ENCODE results near the gene RCSD1. TPM values are rescaled to one million over a fixed set of nuclear protein-coding genes. Genes with fewer than 3 reads are reported as not detected.

The RCSD1 gene
- total and polyA plus RNA-seq, 10 of the 15 experiments (the other 5 are each of a cell fraction or from before 2014, with no cell fraction given), result 11.4 to 78.3 (median 71.6) TPM

DNA sequence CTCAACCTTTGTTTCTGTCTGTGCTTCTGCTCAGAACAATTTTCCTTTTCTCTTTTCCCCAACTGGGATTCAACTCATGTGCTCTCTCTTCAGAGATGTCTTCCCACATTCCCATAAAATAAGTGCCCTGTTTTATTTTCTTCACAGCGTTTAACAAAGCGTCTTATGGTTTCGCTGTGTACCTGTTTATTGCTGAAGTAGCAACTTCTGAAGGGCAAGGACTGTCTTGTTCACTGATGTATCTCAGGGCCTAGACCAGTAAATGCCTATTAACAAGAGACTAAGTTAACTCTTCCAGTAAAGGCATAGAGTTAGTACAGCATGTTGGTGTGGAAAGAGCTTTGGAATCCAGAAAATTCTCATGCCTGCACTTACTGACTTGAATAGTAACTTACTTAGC lies 48.8 kb downstream of the RCSD1 start:
- H3K79me2 ChIP-seq (ENCODE audit: control insufficient read depth, insufficient read depth, low read length), result peaks cover 28% of the 10 kb centered on the region
- intact Hi-C loops (cut with micrococcal nuclease; ENCODE audit: unreplicated experiment) (no loop called here), in situ Hi-C loops (cut with MboI) (no loop called here)
- H3K9ac ChIP-seq (ENCODE audit: control insufficient read depth, insufficient read depth, low read length), result no peak overlapping the region
- no peak for TF ChIP-seq EGR1 (IDR thresholded peaks at IDR 0.05; ENCODE audit: borderline replicate concordance in 1 of 2, low read depth in 2 of 2, low read length in 2 of 2)
- 0 out of 2 replicates have a peak, but pooled peaks have one; percentile 6 for TF ChIP-seq HDGF (IDR thresholded peaks at IDR 0.05)
- ChIA-PET RAD21 (ENCODE audit: unreplicated experiment) (interaction anchor here (1.7 to 8.3 kb wide), 3 partner anchors 9 to 47 kb away, joined by 5 to 100 read pairs (median 10); partner anchors contain the start of gene RCSD1), CTCF (interaction anchor here (1.5 to 5.1 kb wide), 5 partner anchors 9 to 123 kb away, joined by 3 to 31 read pairs (median 12); no protein-coding TSS in a partner anchor), POLR2A (interaction anchor here (2.3 to 7.2 kb wide), 2 partner anchors 49 to 79 kb away, joined by 7 to 84 read pairs; partner anchors contain the start of gene RCSD1), SMC1A (ENCODE audit: uncharacterized antibody, unreplicated experiment) (interaction anchor here (2.2 to 10.3 kb wide), 5 partner anchors 9 to 77 kb away, joined by 13 to 170 read pairs (median 18); partner anchors contain the start of gene RCSD1)
- ATAC-seq (no peak), DNase-seq (ENCODE audit: low read depth, low spot score) (no peak), FAIRE-seq (no peak)
- no peaks in the 10 kb centered on the region for H3K9me3 ChIP-seq (replicated peaks; ENCODE audit: control insufficient read depth, insufficient read depth, low read length)
- H3K4me2 ChIP-seq (ENCODE audit: control insufficient read depth, insufficient read depth), result no peak overlapping the region
- 81% methylated on average over 3 of the region's 3 CpGs for WGBS (ENCODE audit: insufficient coverage, insufficient replicate concordance, low lambda C conversion rate, missing lambda C conversion rate)
- peak overlapping the region; percentile 93 for H3K27ac ChIP-seq (ENCODE audit: control insufficient read depth, insufficient read depth)
- no peak overlapping the region for H2AFZ ChIP-seq (ENCODE audit: control insufficient read depth, low read depth, low read length)
- no peak overlapping the region for H3K4me3 ChIP-seq
- no peaks in the 10 kb centered on the region for H3K27me3 ChIP-seq (replicated peaks in 1 of 2; ENCODE audit: control insufficient read depth in 2 of 2, insufficient read depth in 2 of 2, low read length in 1 of 2)
- no TSS peak for BruUV-seq (replicated peaks)
- H3K36me3 ChIP-seq (ENCODE audit: control insufficient read depth in 2 of 2, insufficient read depth in 2 of 2, low read length in 1 of 2), result peaks cover 0 to 11% of the 10 kb centered on the region in 2 experiments; a peak in 3 of 4 replicates
- peaks cover 70% of the 10 kb centered on the region for H3K4me1 ChIP-seq (ENCODE audit: control insufficient read depth, insufficient read depth, low read length)
- no peaks in the 10 kb centered on the region for H4K20me1 ChIP-seq (ENCODE audit: control insufficient read depth, insufficient read depth)

DNA sequence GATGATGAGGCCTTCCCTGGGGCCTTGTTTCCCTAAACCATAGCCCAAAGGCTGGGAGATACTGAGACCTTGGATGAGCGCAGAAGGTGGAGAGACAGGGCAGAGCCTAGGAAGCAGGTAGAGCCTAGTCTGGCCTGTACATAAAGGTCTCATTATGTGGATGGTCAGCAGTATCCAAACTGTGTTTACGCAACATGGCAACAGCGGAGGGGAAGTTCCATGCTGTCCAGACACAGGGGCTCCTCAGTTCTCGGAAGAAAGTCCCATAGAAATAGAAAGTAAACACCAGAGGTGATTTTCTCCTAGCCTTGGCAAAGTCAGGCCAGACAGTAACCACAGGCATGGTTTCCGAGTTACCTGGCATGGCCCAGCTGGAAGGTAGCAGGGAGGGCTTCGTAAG lies 49.7 kb downstream of the RCSD1 start:
- SMC1A ChIA-PET (ENCODE audit: uncharacterized antibody, unreplicated experiment), result interaction anchor here (2.9 to 10.3 kb wide), 3 partner anchors 12 to 78 kb away, joined by 18 to 170 read pairs (median 108); partner anchors contain the start of gene RCSD1
- no peaks in the 10 kb centered on the region for H3K27me3 ChIP-seq (replicated peaks in 1 of 2; ENCODE audit: control insufficient read depth in 2 of 2, insufficient read depth in 2 of 2, low read length in 1 of 2)
- ATAC-seq, result no peak
- H2AFZ ChIP-seq (ENCODE audit: control insufficient read depth, low read depth, low read length), result no peak overlapping the region
- FAIRE-seq, result no peak
- H3K9me3 ChIP-seq (replicated peaks; ENCODE audit: control insufficient read depth, insufficient read depth, low read length), result no peaks in the 10 kb centered on the region
- in situ Hi-C loops (cut with MboI), result no loop called here
- no peak overlapping the region for H3K4me3 ChIP-seq
- H3K36me3 ChIP-seq (ENCODE audit: control insufficient read depth in 2 of 2, insufficient read depth in 2 of 2, low read length in 1 of 2), result peaks cover 0 to 10% of the 10 kb centered on the region in 2 experiments
- no peak overlapping the region for H3K9ac ChIP-seq (ENCODE audit: control insufficient read depth, insufficient read depth, low read length)
- peaks cover 63% of the 10 kb centered on the region for H3K4me1 ChIP-seq (ENCODE audit: control insufficient read depth, insufficient read depth, low read length)
- TF ChIP-seq MXI1 (IDR thresholded peaks at IDR 0.05; ENCODE audit: low read depth, low read length) (no peak), HDAC2 (IDR thresholded peaks at IDR 0.05) (no peak), RUNX3 (IDR thresholded peaks at IDR 0.05; ENCODE audit: low read length) (no peak), ZNF384 (IDR thresholded peaks at IDR 0.05; ENCODE audit: borderline replicate concordance, low read depth, low read length) (no peak), RAD51 (IDR thresholded peaks at IDR 0.05) (no peak), ZZZ3 (IDR thresholded peaks at IDR 0.05; ENCODE audit: control insufficient read depth, insufficient read length, low read depth) (no peak), JUND (IDR thresholded peaks at IDR 0.05; ENCODE audit: low read depth, low read length) (no peak), NR2C1 (IDR thresholded peaks at IDR 0.05) (no peak)
- TF ChIP-seq, protein P1, sequence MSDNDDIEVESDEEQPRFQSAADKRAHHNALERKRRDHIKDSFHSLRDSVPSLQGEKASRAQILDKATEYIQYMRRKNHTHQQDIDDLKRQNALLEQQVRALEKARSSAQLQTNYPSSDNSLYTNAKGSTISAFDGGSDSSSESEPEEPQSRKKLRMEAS (IDR thresholded peaks at IDR 0.05; ENCODE audit: low read depth, low read length), result no peak
- TF ChIP-seq, protein P2, sequence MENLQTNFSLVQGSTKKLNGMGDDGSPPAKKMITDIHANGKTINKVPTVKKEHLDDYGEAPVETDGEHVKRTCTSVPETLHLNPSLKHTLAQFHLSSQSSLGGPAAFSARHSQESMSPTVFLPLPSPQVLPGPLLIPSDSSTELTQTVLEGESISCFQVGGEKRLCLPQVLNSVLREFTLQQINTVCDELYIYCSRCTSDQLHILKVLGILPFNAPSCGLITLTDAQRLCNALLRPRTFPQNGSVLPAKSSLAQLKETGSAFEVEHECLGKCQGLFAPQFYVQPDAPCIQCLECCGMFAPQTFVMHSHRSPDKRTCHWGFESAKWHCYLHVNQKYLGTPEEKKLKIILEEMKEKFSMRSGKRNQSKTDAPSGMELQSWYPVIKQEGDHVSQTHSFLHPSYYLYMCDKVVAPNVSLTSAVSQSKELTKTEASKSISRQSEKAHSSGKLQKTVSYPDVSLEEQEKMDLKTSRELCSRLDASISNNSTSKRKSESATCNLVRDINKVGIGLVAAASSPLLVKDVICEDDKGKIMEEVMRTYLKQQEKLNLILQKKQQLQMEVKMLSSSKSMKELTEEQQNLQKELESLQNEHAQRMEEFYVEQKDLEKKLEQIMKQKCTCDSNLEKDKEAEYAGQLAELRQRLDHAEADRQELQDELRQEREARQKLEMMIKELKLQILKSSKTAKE (IDR thresholded peaks at IDR 0.05; ENCODE audit: low read depth, poor library complexity, severe bottlenecking), result no peak
- TF ChIP-seq, protein P3, sequence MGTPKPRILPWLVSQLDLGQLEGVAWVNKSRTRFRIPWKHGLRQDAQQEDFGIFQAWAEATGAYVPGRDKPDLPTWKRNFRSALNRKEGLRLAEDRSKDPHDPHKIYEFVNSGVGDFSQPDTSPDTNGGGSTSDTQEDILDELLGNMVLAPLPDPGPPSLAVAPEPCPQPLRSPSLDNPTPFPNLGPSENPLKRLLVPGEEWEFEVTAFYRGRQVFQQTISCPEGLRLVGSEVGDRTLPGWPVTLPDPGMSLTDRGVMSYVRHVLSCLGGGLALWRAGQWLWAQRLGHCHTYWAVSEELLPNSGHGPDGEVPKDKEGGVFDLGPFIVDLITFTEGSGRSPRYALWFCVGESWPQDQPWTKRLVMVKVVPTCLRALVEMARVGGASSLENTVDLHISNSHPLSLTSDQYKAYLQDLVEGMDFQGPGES (IDR thresholded peaks at IDR 0.05), result no peak
- intact Hi-C loops (cut with micrococcal nuclease; ENCODE audit: unreplicated experiment), result no loop called here
- 100% methylated on average over 6 of the region's 6 CpGs for WGBS (ENCODE audit: insufficient coverage, insufficient replicate concordance, low lambda C conversion rate, missing lambda C conversion rate)
- no TSS peak for BruUV-seq (replicated peaks)
- CTCF ChIA-PET, result interaction anchor here (4.0 to 5.1 kb wide), 2 partner anchors 8 to 79 kb away, joined by 30 to 31 read pairs; no protein-coding TSS in a partner anchor
- RAD21 ChIA-PET (ENCODE audit: unreplicated experiment), result interaction anchor here (1.1 to 2.9 kb wide), 3 partner anchors 44 to 79 kb away, joined by 3 to 19 read pairs (median 3); no protein-coding TSS in a partner anchor
- H3K4me2 ChIP-seq (ENCODE audit: control insufficient read depth, insufficient read depth), result no peak overlapping the region
- peaks cover 28% of the 10 kb centered on the region for H3K79me2 ChIP-seq (ENCODE audit: control insufficient read depth, insufficient read depth, low read length)
- DNase-seq (ENCODE audit: low read depth, low spot score), result no peak
- POLR2A ChIA-PET, result interaction anchor here (3.2 kb wide), 1 partner anchor 51 kb away, joined by 15 read pairs; the partner anchor contains the start of gene RCSD1
- no peaks in the 10 kb centered on the region for H4K20me1 ChIP-seq (ENCODE audit: control insufficient read depth, insufficient read depth)
- peak overlapping the region; percentile 93; the same call in 1 of the 2 replicates for H3K27ac ChIP-seq (ENCODE audit: control insufficient read depth, insufficient read depth)

All from GM12878 (cell line).